Keratinocyte (primary cell): Measurements from ENCODE around the gene PITX3. TPM values are rescaled to one million over a fixed set of nuclear protein-coding genes. Genes with fewer than 3 reads are reported as not detected.

Experiments
- DNase-seq: peaks from one replicate; pipeline ENCODE4 v3.0.0-alpha.2; 2011; ENCODE audit warnings: low read depth, missing footprints, low spot score
- FAIRE-seq: peaks from 2 replicates; lab custom pipeline; 2011; peaks lifted over from hg19 to GRCh38; lab: Jason Lieb, UNC
- H2AFZ ChIP-seq: 2 replicates; pipeline ENCODE4 v1.6.0; 2012; ENCODE audit warnings: low read length, control low read depth, inconsistent platforms; ENCODE audit not compliant: control insufficient read depth
- H3K27ac ChIP-seq: 2 replicates; pipeline ENCODE4 v1.5.1; 2011; ENCODE audit warnings: low read length; ENCODE audit not compliant: control insufficient read depth, insufficient read depth
- H3K27me3 ChIP-seq: 3 replicates; pipeline ENCODE4 v1.6.0; 2011; ENCODE audit warnings: low read length; ENCODE audit not compliant: control insufficient read depth, insufficient read depth; ENCODE audit errors: extremely low read depth
- H3K36me3 ChIP-seq, 2 experiments: 2 replicates in 1 of 2; 3 replicates in 1 of 2; pipeline ENCODE4 v1.5.1; 2011; ENCODE audit warnings: low read length in 2 of 2, mild to moderate bottlenecking in 1 of 2; ENCODE audit not compliant: control insufficient read depth in 2 of 2, insufficient read depth in 2 of 2; ENCODE audit errors: extremely low read depth in 1 of 2
- H3K4me1 ChIP-seq: 3 replicates; pipeline ENCODE4 v1.5.1; 2011; ENCODE audit warnings: low read length; ENCODE audit not compliant: control insufficient read depth, insufficient read depth; ENCODE audit errors: extremely low read depth
- H3K4me2 ChIP-seq: 3 replicates; pipeline ENCODE4 v1.6.0; 2011; ENCODE audit warnings: low read depth, low read length; ENCODE audit not compliant: control insufficient read depth, insufficient read depth; ENCODE audit errors: extremely low read depth
- H3K4me3 ChIP-seq, 3 experiments: fragments of 200-600 bp in 1 of 3; sonication (generic) in 1 of 3; 2 replicates in 2 of 3; 3 replicates in 1 of 3; pipeline ENCODE4 v1.5.1; 2011 to 2016; ENCODE audit warnings: low read length in 3 of 3, mild to moderate bottlenecking in 3 of 3, control low read depth in 2 of 3, inconsistent platforms in 1 of 3, low read depth in 1 of 3, mixed read lengths in 1 of 3, mixed run types in 1 of 3, moderate library complexity in 1 of 3; ENCODE audit not compliant: control insufficient read depth in 2 of 3, insufficient read depth in 2 of 3; ENCODE audit errors: extremely low read depth in 1 of 3
- H3K79me2 ChIP-seq: 2 replicates; pipeline ENCODE4 v1.6.0; 2012; ENCODE audit warnings: low read length; ENCODE audit not compliant: control insufficient read depth, insufficient read depth
- H3K9ac ChIP-seq: 3 replicates; pipeline ENCODE4 v1.6.0; 2011; ENCODE audit warnings: low read length; ENCODE audit not compliant: control insufficient read depth, insufficient read depth; ENCODE audit errors: extremely low read depth
- H3K9me1 ChIP-seq: 3 replicates; pipeline ENCODE4 v1.6.0; 2011; ENCODE audit warnings: low read length; ENCODE audit not compliant: control insufficient read depth, insufficient read depth; ENCODE audit errors: extremely low read depth
- H3K9me3 ChIP-seq: 2 replicates; pipeline ENCODE4 v1.5.1; 2012; ENCODE audit warnings: low read depth, low read length; ENCODE audit not compliant: control insufficient read depth
- H4K20me1 ChIP-seq: 3 replicates; pipeline ENCODE4 v1.6.0; 2011; ENCODE audit warnings: low read length; ENCODE audit not compliant: control insufficient read depth, insufficient read depth; ENCODE audit errors: extremely low read depth
- EZH2 ChIP-seq: IDR thresholded peaks from one replicate; pipeline ENCODE4 v1.6.1; 2012; ENCODE audit warnings: inconsistent platforms, mild to moderate bottlenecking, low read length, moderate library complexity
- dilution Hi-C: fragments of 300-500 bp; cut with MboI; formaldehyde crosslinking; loops from one replicate; pipeline ENCODE4 v1.7.0; 2020; ENCODE audit warnings: low sequenced_read_pairs; ENCODE audit not compliant: extremely low pct_ligation_motif_present
- polyA plus RNA-seq, 5 experiments: library from polyadenylated mRNA; depleted of rRNA in 3 of 5; stranded (reverse) in 3 of 5; stranded (forward) in 1 of 5; unstranded in 1 of 5; fragments of >200 nt; gene quantifications; 1 replicate in 1 of 5; 2 replicates in 3 of 5; 3 replicates in 1 of 5; pipeline versions ENCODE4 v1.2.1 to v1.2.3, GENCODE V29; 2011 to 2012; ENCODE audit warnings: missing spikeins in 2 of 5, low read depth in 1 of 5, low replicate concordance in 1 of 5
- TF ChIP-seq, protein P1 (sequence below), 3 experiments: IDR thresholded peaks in 1 of 3; conservative IDR thresholded peaks in 1 of 3; optimal IDR thresholded peaks in 1 of 3; 2 replicates in 2 of 3; 3 replicates in 1 of 3; pipeline versions ENCODE3 to v1.5.1; 2011; ENCODE audit warnings: low read length in 3 of 3, mild to moderate bottlenecking in 3 of 3, moderate library complexity in 2 of 3, control low read depth in 1 of 3, inconsistent platforms in 1 of 3; ENCODE audit not compliant: insufficient read depth in 2 of 3; ENCODE audit errors: extremely low read depth in 1 of 3

The PITX3 gene
- polyA plus RNA-seq, 1 donor (not counting 4 experiments of a cell fraction or from before 2014, with no cell fraction given), result not detected

DNA sequence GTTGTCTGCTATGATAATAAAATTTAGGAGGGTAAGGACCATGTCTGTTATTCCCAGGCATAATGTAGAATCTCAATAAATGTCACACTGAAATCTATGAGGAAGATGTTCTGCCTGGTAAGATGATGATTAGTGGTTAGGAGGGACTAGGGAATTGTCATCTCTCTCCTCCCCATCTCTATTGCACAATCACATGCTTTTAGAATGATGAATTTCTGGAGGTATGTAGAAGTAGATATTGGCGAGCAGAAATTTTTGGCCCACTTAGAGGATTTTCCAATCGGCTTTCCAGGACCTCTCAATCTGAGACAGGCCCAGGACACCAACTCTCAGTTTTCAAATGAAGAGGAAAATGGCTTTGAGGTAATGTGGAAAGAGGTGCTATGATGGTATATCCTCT, 2.0 kb upstream of the PITX3 start:
- FAIRE-seq, result peak; percentile 48
- Histone ChIP-seq H3K27me3 (peaks cover 13% of the 10 kb centered on the region), H3K9ac (no peak overlapping the region), H3K79me2 (peaks cover 28% of the 10 kb centered on the region), H3K4me1 (peaks cover 38% of the 10 kb centered on the region), H3K9me3 (no peaks in the 10 kb centered on the region), H3K36me3 (no peaks in the 10 kb centered on the region), H2AFZ (no peak overlapping the region), H3K4me2 (peak overlapping the region; percentile 40), H3K27ac (no peak overlapping the region), H3K9me1 (peaks cover 5% of the 10 kb centered on the region), H3K4me3 (no peak overlapping the region), H4K20me1 (peaks cover 11% of the 10 kb centered on the region)
- TF ChIP-seq, protein P1, sequence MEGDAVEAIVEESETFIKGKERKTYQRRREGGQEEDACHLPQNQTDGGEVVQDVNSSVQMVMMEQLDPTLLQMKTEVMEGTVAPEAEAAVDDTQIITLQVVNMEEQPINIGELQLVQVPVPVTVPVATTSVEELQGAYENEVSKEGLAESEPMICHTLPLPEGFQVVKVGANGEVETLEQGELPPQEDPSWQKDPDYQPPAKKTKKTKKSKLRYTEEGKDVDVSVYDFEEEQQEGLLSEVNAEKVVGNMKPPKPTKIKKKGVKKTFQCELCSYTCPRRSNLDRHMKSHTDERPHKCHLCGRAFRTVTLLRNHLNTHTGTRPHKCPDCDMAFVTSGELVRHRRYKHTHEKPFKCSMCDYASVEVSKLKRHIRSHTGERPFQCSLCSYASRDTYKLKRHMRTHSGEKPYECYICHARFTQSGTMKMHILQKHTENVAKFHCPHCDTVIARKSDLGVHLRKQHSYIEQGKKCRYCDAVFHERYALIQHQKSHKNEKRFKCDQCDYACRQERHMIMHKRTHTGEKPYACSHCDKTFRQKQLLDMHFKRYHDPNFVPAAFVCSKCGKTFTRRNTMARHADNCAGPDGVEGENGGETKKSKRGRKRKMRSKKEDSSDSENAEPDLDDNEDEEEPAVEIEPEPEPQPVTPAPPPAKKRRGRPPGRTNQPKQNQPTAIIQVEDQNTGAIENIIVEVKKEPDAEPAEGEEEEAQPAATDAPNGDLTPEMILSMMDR (optimal IDR thresholded peaks at IDR 0.05 in 1 of 3, IDR thresholded peaks at IDR 0.05 in 1 of 3, conservative IDR thresholded peaks at IDR 0.05 in 1 of 3; ENCODE audit: extremely low read depth in 1 of 3, insufficient read depth in 2 of 3, low read length in 3 of 3), result no peak
- no peak for TF ChIP-seq EZH2
- no peak for DNase-seq
- dilution Hi-C loops, result no loop called here

DNA sequence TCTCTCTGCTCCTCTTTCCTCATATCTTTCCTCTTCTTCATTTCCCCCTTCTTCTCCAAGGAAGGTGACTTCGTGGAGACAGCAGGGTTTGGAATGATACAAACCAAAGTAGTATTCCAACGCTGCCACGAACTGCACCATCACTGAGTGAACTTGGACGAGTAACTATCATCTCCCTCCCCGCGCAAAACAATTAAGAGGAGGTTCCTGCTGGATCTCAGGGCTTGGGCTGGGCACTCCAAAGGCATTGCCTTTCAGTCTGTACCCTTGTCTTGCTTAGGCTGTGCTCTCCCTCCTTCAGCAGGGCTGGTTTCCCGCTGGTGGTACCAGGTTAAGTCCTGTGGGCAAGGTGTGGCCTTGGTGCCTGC, 790 bp upstream of the PITX3 start:
- H3K4me3 ChIP-seq, result peak overlapping the region; percentile 53 to 74 (median 63)
- H3K36me3 ChIP-seq, result no peaks in the 10 kb centered on the region
- peak overlapping the region; percentile 59 for H3K9ac ChIP-seq

More for the DNA sequence above, 790 bp upstream of the PITX3 start:
- H3K9me3 ChIP-seq, result no peaks in the 10 kb centered on the region
- H2AFZ ChIP-seq, result peak overlapping the region; percentile 93
- H3K27ac ChIP-seq, result no peak overlapping the region
- peaks cover 3% of the 10 kb centered on the region for H3K9me1 ChIP-seq
- H3K4me2 ChIP-seq, result peak overlapping the region; percentile 92
- peaks cover 9% of the 10 kb centered on the region for H4K20me1 ChIP-seq
- no peak for TF ChIP-seq EZH2
- TF ChIP-seq, protein P1 (optimal IDR thresholded peaks at IDR 0.05 in 1 of 3, IDR thresholded peaks at IDR 0.05 in 1 of 3, conservative IDR thresholded peaks at IDR 0.05 in 1 of 3; ENCODE audit: extremely low read depth in 1 of 3, insufficient read depth in 2 of 3, low read length in 3 of 3), result no peak
- FAIRE-seq, result no peak
- H3K27me3 ChIP-seq, result peaks cover 13% of the 10 kb centered on the region
- no peak for DNase-seq
- H3K79me2 ChIP-seq, result peaks cover 16% of the 10 kb centered on the region
- H3K4me1 ChIP-seq, result peaks cover 31% of the 10 kb centered on the region
- dilution Hi-C loops, result no loop called here
